Fibroblast of skin of left biceps (primary cell): ENCODE data around the gene UTY.

Experiments used
- DNase-seq, 2 experiments: peaks; one replicate each; pipeline ENCODE4 v3.0.0-alpha.2; 2013; ENCODE audit warnings: low read depth in 2 of 2

The UTY gene

GRCh38 chrY:13479828-13480227, at the start of gene UTY:
UTY (minus strand) TSS chrY:13480033; CDS start chrY:13479665, 368 bp downstream.
- DNase-seq: peak; percentile 66 to 70

DNA sequence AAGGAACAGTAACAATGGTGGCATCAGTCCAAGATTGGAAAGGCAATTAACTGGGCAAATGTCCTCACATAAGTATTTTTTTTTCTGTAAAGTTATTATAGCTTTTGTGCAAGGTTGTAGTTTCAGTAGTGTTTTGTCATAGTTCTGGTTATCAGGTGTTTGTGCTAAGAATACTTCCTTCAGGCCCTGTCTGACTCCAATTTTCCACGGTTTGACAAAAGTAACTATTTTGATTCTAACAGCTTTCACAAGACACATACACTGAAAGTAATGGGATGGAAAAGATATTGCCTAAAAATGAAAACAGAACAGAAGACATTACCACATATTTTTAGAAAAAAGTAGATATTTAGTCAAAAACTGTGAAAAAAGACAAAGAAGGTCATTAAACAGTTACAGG, 40.6 kb upstream of the UTY start:
- DNase-seq: no peak

GRCh38 chrY:13501215-13501614, 21.4 kb upstream of the UTY start:
- no peak for DNase-seq

GRCh38 chrY:13493737-13494136, 13.9 kb upstream of the UTY start:
- no peak for DNase-seq

DNA sequence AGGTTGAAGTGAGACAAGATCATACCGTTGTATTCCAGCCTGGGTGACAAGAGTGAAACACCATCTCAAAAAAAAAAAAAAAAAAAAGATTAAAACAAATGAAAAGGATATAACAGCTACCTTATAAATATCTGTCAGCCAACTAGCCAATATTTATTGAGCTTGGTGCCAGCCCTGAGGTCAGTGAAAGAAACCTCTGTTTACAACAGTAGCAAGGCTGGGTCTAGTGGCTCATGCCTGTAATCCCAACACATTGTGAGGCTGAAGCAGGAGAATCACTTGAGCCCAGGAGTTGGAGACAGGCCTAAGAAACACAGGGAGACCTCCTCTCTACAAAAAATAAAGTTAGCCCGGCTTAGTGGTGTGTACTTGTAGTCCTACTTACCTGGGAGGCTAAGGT, 12.6 kb upstream of the UTY start:
- DNase-seq: no peak

- no peak for DNase-seq
Observed at GRCh38 chrY:13488738-13489137, 8.9 kb upstream of the UTY start.

DNA sequence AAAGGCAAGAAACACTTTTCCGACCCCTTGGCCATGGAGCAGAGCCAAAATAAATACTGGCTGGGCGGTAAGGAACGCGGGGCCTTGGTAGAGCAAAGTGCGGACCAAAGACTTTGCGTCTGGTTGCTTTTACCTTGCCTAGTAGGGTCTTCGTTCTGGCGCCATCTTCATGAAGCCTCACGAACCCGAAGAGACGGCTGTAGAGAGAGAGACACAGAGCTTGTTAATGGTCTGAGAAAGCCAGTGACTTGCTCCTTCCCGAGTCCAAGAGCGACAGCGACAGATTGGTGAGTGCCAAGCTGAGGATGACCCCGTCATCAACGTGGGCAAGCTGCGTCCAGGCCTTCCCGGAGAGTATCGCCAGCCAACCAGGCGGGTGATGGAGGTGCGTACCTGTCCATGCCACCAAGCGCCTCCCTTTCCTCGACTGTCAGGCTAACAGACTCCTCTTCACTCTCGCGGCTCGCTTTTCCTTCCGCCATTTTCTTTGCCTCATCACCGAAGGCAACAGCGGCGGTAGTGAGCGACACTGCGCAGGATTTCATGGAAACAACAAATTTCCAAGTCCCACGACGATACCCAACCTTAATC, 617 bp downstream of the UTY start:
- DNase-seq: no peak

- no peak for DNase-seq
Observed at GRCh38 chrY:13478126-13478785, 1.6 kb downstream of the UTY start.

GRCh38 chrY:13474997-13475396, 4.8 kb downstream of the UTY start:
- no peak for DNase-seq

- DNase-seq: no peak
Observed at GRCh38 chrY:13451572-13451971, 28.3 kb downstream of the UTY start.

DNA sequence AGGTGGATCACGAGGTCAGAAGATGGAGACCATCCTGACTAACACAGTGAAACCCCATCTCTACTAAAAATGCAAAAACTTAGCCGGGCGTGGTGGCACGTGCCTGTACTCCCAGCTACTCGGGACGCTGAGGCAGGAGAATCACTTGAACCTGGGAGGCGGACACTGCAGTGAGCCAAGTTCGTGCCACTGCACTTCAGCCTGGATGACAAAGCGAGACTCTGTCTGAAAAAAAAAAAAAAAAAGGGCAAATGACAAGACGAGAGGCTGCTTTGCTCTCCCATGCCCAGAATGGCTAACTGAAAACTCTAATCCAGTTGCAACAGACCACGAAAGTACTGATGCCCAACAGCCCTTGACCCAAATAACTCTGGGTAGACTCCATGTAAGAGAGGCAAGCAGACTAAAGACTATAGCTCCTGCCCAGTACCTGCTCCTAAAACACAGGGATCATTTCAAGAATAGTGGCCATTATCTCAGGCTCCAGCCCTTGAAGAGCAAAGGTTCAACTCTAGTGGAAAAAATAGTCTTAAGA, 29.2 kb downstream of the UTY start:
- no peak for DNase-seq

GRCh38 chrY:13445566-13445965, 34.3 kb downstream of the UTY start:
- DNase-seq: no peak

DNA sequence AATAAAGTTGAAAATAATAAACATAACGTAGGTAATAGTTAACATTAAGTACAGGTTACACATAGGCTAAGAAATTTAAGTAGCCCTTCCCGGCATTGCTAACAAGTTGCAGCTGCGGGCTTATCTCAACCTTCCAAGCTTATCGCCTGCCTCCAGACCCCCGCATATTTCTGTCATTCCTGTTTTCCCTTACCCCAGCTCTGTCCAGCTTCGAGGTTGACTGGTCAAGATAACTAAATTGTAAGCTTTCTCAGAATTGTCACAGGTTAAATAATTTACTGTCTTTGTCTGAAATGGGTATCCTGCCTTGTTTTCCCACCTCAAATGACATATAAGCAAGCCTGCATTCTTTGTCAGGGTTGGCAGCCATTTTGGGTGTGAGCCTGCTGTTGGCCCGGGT, 36.7 kb downstream of the UTY start:
- DNase-seq: no peak

DNA sequence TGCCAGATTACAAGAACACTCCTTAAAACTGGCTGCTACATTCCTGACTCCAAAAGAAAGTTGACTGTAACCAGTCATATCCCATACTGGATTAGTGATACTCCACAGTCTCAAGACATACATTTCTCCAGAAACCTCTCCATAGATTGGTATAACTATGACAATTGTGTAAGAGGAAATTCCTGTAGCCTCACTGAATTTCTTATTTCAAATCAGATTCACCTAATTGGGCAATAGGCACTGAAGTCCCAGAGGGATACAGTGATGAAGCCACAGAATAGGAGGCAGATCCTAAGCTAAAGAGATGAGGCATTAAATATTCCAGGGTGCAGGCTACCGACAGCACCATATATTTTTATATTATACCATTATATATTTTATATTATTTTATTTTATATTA, 39.0 kb downstream of the UTY start:
- no peak for DNase-seq

DNA sequence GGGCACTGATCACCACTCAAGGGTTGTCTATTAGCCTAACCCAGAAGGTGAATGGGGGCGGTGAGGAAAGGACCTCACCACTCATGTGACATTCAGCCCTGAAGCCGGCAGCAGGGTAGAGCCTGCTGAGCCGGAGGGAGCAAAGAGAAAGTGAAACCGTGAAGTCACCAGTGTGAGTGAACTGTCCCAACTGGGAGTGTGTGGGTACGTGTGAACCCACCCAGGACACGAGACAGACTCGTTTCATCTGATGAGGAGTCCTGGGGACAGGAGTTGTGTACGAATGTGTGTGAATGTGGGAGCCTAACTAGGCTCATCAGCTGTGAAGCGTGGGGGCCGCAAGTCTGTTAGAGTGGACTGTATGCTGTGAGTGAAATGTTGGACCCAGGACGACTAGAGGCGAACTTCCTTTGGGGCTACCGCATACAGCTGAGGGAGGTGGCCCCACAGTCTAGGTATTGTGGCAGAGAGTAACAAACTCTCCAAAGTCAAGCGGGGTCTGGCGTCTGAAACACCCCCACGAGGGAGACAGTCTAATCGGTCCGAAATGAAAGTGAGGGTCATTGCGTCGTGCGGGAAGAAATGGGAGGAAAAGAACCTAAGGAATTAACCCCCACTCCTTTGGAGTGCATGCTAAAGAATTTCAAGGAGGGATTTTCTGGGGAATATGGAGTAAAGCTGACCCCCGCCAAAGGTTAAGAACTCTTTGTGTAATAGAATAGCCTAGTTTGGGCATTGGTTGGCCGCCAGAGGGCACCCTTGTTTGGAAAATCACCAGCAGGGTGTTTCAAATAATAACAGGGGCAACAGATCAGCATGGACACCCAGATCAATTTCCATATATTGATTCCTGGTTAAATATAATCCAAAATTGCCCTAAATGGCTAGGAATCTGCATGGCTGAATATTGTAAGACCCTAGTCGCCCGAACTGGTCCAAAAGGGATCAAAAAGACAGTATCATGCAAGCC, 43.6 kb downstream of the UTY start:
- DNase-seq: no peak

- DNase-seq: no peak
Observed at GRCh38 chrY:13435206-13435967, 44.4 kb downstream of the UTY start.

DNA sequence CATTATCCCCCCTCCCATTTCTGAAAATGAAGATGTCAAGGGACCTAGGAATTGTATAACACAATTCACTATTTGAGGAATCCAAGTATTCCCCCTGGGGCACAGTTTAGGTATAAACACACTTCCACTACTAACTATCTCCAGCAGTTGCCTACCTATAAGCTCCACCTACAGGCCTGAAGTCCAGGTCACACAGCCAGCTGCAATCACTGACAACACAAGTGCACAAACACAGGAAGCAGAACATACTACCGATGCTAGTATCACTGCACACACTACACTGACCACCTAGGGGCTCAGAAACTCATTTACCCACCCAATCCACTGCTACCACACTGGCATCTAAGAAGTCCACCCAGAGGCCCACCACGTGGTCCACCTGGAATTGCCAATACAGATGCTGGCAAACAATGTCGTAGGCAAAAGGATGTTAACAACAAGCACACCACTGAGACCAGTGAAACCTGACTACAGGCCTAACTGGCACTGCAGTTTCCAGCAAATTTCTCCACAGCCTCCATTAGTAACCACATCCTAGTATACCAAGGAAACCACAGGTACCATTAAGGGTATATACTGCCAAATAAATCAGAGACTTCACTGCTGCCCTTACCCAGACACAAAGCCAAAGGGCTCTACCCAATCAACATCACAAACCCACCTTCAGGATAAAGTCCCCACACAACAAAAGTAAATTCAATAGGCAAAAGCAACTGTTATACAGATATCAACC, 47.4 kb downstream of the UTY start:
- DNase-seq: no peak

- DNase-seq: no peak
Observed at GRCh38 chrY:13429551-13429950, 50.3 kb downstream of the UTY start.

- no peak for DNase-seq
Observed at GRCh38 chrY:13423281-13423732, 56.5 kb downstream of the UTY start.

DNA sequence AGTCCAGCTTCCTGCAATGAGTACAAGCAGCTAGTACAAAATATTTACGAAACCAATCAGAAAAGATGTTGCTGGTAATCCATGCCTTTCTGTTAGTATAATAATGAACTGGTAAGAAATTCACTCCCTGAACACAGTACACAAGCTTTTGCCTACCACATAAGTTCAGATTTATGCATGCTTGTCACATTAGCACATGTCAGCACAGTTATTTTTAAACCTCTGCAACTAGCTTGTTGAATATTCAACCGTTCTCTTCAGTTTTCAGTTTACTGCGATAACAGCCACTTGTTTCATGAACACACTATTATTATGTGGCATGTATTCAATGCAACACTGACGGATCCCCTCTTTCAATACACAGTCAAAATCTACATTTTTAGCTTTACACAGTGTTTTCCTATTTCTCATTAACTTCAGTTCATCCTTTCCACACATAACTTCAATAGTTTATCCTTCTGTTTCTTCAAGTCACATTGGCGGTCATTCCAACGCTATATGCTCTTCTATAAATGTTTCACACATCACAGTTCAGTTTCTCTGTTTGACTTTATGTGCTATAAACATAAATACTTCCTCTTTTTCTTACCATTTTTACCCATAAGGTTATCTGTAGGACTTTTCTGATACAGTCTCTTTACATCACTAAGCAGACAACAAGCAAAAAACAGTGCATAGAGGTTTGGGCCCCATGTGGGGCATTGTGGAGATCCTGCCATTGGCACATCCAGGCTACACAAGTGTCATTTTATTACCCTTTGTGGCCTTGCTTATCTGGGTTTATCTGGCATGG, 62.8 kb downstream of the UTY start:
- no peak for DNase-seq
